ENCODE results near the gene MDN1.

MDN1 gene

GRCh38 chr6:89694428-89694827 is 125.2 kb downstream of the MDN1 start:
- peaks cover 10 to 18% (median 14%) of the 10 kb centered on the region in 10 experiments; a peak in 18 of 20 replicates for H3K4me1 ChIP-seq
- TF ChIP-seq Cebpa-rat (IDR thresholded peaks at IDR 0.05): no peak
- no peaks in the 10 kb centered on the region for H3K9me3 ChIP-seq (replicated peaks in 1 of 11)

DNA sequence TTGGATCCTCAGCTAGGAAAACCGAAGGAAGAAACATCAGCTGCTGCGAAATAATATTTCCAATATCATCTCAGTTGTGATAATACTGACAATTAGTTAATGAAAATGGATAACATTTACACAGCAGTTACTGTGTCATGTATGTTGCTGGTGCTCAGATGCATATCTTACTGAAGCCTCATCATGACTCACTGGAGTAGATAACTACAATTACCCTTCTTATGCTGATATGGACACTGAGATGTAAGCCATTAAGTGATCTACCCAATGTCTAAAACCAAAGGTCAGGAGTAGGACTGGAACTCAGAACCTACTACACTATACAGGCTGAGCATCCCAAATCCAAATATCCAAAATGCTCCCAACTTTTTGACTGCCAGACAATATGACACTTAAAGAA is 126.4 kb downstream of the MDN1 start:
- H3K36me3 ChIP-seq: peaks cover 35 to 99% (median 73%) of the 10 kb centered on the region in 11 experiments
- no peaks in the 10 kb centered on the region for H4K20me1 ChIP-seq
- no peak overlapping the region for H3K27ac ChIP-seq

More at GRCh38 chr6:89694428-89694827, 125.2 kb downstream of the MDN1 start:
- Histone ChIP-seq H3K27me3 (no peaks in the 10 kb centered on the region), H3K9ac (no peak overlapping the region), H4K20me1 (no peaks in the 10 kb centered on the region), H3K36me3 (peaks cover 31 to 98% (median 66%) of the 10 kb centered on the region in 11 experiments), H3K4me2 (no peak overlapping the region), H3K4me3 (no peak overlapping the region), H3K27ac (no peak overlapping the region)

GRCh38 chr6:89692256-89692655 is 127.3 kb downstream of the MDN1 start:
- H3K4me1 ChIP-seq: peaks cover 10 to 20% (median 14%) of the 10 kb centered on the region in 10 experiments; a peak in 18 of 20 replicates
- no peak overlapping the region for H3K4me2 ChIP-seq
- no peak overlapping the region for H3K27ac ChIP-seq
- peaks cover 45 to 99% (median 77%) of the 10 kb centered on the region in 11 experiments for H3K36me3 ChIP-seq
- TF ChIP-seq Cebpa-rat (IDR thresholded peaks at IDR 0.05): no peak
- H4K20me1 ChIP-seq: no peaks in the 10 kb centered on the region
- no peaks in the 10 kb centered on the region for H3K27me3 ChIP-seq
- no peaks in the 10 kb centered on the region for H3K9me3 ChIP-seq (replicated peaks in 1 of 11)
- H3K9ac ChIP-seq: no peak overlapping the region
- no peak overlapping the region for H3K4me3 ChIP-seq

More for the DNA sequence above, 126.4 kb downstream of the MDN1 start:
- H3K4me1 ChIP-seq: peaks cover 10 to 20% (median 14%) of the 10 kb centered on the region in 10 experiments; a peak in 18 of 20 replicates
- H3K9ac ChIP-seq: no peak overlapping the region
- no peak overlapping the region for H3K4me2 ChIP-seq
- no peaks in the 10 kb centered on the region for H3K9me3 ChIP-seq (replicated peaks in 1 of 11)
- H3K4me3 ChIP-seq: no peak overlapping the region
- TF ChIP-seq Cebpa-rat (IDR thresholded peaks at IDR 0.05): no peak
- no peaks in the 10 kb centered on the region for H3K27me3 ChIP-seq

GRCh38 chr6:89690944-89691324 is 128.7 kb downstream of the MDN1 start:
- H3K4me1 ChIP-seq: peaks cover 10 to 20% (median 14%) of the 10 kb centered on the region in 10 experiments; a peak in 18 of 20 replicates
- no peaks in the 10 kb centered on the region for H3K27me3 ChIP-seq
- TF ChIP-seq Cebpa-rat (IDR thresholded peaks at IDR 0.05): no peak
- H3K4me3 ChIP-seq: no peak overlapping the region
- peak overlapping the region in 2 of 11 experiments; percentile 18 to 33; a peak in 2 of 22 replicates for H3K4me2 ChIP-seq
- H4K20me1 ChIP-seq: no peaks in the 10 kb centered on the region
- H3K27ac ChIP-seq: peak overlapping the region in 6 of 11 experiments; percentile 18 to 64 (median 54); a peak in 8 of 22 replicates
- H3K9me3 ChIP-seq (replicated peaks in 1 of 11): no peaks in the 10 kb centered on the region
- peaks cover 52 to 100% (median 80%) of the 10 kb centered on the region in 11 experiments for H3K36me3 ChIP-seq
- no peak overlapping the region for H3K9ac ChIP-seq

DNA sequence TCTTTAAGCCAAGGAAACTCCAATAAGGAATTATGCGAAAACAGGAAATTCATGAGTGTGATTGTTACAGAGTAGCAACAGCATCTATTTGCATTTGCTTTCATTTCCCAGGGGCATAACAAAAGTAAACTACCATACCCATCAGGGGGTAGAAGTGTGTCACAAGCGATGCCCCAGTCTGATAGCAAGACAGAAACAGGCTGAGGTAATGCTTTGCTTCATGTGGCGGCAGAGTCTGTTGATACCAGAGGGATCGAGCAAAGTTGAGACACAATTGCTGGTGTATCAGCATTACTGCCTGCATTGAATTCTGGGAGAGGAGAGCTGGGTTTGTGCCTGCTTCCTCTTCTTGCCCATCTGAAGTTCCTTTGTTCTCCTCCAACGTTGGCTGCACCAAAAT is 129.9 kb downstream of the MDN1 start:
- Histone ChIP-seq H3K4me2 (peak overlapping the region in 7 of 11 experiments; percentile 6 to 42 (median 18); a peak in 8 of 22 replicates), H3K9ac (0 out of 22 replicates have a peak overlapping the region, but pooled peaks of 1 of the 11 experiments have one; percentile 6), H3K27me3 (no peaks in the 10 kb centered on the region), H3K27ac (peak overlapping the region in 7 of 11 experiments; percentile 32 to 64 (median 54); a peak in 10 of 22 replicates), H3K36me3 (peaks cover 53 to 100% (median 80%) of the 10 kb centered on the region in 11 experiments), H4K20me1 (no peaks in the 10 kb centered on the region), H3K4me1 (peaks cover 10 to 20% (median 14%) of the 10 kb centered on the region in 10 experiments; a peak in 18 of 20 replicates), H3K9me3 (replicated peaks in 1 of 11) (no peaks in the 10 kb centered on the region), H3K4me3 (no peak overlapping the region)
- TF ChIP-seq Cebpa-rat (IDR thresholded peaks at IDR 0.05): no peak

- Histone ChIP-seq H3K4me2 (no peak overlapping the region), H3K36me3 (peaks cover 49 to 100% (median 78%) of the 10 kb centered on the region in 11 experiments), H3K4me1 (peaks cover 10 to 20% (median 14%) of the 10 kb centered on the region in 10 experiments; a peak in 18 of 20 replicates), H3K27me3 (no peaks in the 10 kb centered on the region), H4K20me1 (no peaks in the 10 kb centered on the region), H3K4me3 (no peak overlapping the region), H3K9ac (no peak overlapping the region), H3K9me3 (replicated peaks in 1 of 11) (no peaks in the 10 kb centered on the region), H3K27ac (no peak overlapping the region)
- no peak for TF ChIP-seq Cebpa-rat (IDR thresholded peaks at IDR 0.05)
These were observed 131.3 kb downstream of the MDN1 start for GRCh38 chr6:89688328-89688727.

- no peak overlapping the region for H3K4me3 ChIP-seq
- no peak for TF ChIP-seq Cebpa-rat (IDR thresholded peaks at IDR 0.05)
- H3K9me3 ChIP-seq (replicated peaks in 1 of 11): no peaks in the 10 kb centered on the region
- H4K20me1 ChIP-seq: no peaks in the 10 kb centered on the region
- H3K4me2 ChIP-seq: no peak overlapping the region
- H3K4me1 ChIP-seq: peaks cover 2 to 11% (median 7%) of the 10 kb centered on the region in 10 experiments; a peak in 18 of 20 replicates
- H3K36me3 ChIP-seq: peaks cover 51 to 100% (median 87%) of the 10 kb centered on the region in 11 experiments
- no peak overlapping the region for H3K27ac ChIP-seq
- no peaks in the 10 kb centered on the region for H3K27me3 ChIP-seq
- no peak overlapping the region for H3K9ac ChIP-seq
These were observed 134.3 kb downstream of the MDN1 start for GRCh38 chr6:89685311-89685710.

DNA sequence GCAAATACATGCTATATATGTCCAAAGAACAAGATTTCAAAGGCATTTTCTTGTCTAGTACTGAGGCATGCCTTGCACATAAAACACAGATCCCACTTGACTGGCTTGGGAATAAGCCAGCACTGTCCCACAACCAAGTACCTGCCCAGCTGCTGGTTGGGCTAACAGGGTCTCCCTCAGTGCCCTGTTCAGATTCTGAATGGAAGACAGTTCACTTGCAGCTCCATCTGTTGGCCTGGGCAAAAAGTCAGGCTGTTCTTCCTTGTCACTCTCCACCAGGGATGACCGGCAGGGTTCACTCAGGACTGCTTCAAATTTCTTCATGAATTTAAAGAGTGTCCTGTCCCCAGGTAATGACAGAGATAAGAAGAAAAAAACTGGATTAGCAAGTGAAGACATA is 136.6 kb downstream of the MDN1 start:
- no peak overlapping the region for H3K4me3 ChIP-seq
- TF ChIP-seq Cebpa-rat (IDR thresholded peaks at IDR 0.05): no peak
- no peak overlapping the region for H3K9ac ChIP-seq
- H3K27ac ChIP-seq: no peak overlapping the region
- no peaks in the 10 kb centered on the region for H3K9me3 ChIP-seq (replicated peaks in 1 of 11)
- H4K20me1 ChIP-seq: no peaks in the 10 kb centered on the region
- no peak overlapping the region for H3K4me2 ChIP-seq
- peaks cover 66 to 100% (median 92%) of the 10 kb centered on the region in 11 experiments for H3K36me3 ChIP-seq
- no peaks in the 10 kb centered on the region for H3K4me1 ChIP-seq
- H3K27me3 ChIP-seq: no peaks in the 10 kb centered on the region

DNA sequence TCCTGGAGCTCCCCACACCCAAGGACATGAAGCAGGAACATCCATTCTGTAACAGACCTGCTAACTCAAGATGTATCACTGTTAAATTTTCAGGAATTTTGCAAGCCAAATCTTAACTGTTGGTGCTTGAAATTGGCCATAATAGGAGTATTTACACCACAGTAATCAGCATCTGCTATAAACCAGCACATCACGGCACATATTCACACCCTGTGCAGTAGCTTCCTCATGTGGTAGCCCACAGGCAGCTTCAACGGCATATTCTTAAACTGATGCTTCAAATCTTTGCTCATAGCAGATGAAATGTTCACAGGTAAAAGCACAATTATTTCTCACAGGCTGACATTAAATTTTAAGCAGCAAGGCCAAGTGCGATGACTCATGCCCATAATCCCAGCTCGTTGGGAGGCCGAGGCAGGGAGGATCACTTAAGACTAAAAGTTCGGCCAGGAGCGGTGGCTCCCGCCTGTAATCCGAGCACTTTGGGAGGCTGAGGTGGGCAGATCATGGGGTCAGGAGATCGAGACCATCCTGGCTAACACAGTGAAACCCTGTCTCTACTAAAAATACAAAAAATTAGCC is 137.5 kb downstream of the MDN1 start:
- Histone ChIP-seq H3K4me1 (no peaks in the 10 kb centered on the region), H4K20me1 (no peaks in the 10 kb centered on the region), H3K27ac (no peak overlapping the region), H3K27me3 (no peaks in the 10 kb centered on the region), H3K9me3 (replicated peaks in 1 of 11) (no peaks in the 10 kb centered on the region), H3K9ac (no peak overlapping the region), H3K4me2 (no peak overlapping the region), H3K4me3 (no peak overlapping the region), H3K36me3 (peaks cover 63 to 100% (median 90%) of the 10 kb centered on the region in 11 experiments)
- TF ChIP-seq Cebpa-rat (IDR thresholded peaks at IDR 0.05): no peak
